ENCODE data around the gene MRC1. TPM values are rescaled to one million over a fixed set of nuclear protein-coding genes. Genes with fewer than 3 reads are reported as not detected.

The MRC1 gene
- 4.5 TPM for total RNA-seq

- peak; percentile 9 for DNase-seq
Measured at GRCh38 chr10:17808971-17809841, at the start of gene MRC1. TSS of gene MRC1 (plus strand) at chr10:17809348. CDS start at chr10:17809466, 118 bp downstream.

- DNase-seq: no peak
Measured at GRCh38 chr10:17764142-17764541, 45.0 kb upstream of the MRC1 start.

GRCh38 chr10:17765602-17766001 lies 43.5 kb upstream of the MRC1 start:
- no peak for DNase-seq

GRCh38 chr10:17766731-17767130 lies 42.4 kb upstream of the MRC1 start:
- DNase-seq: no peak

- DNase-seq: no peak
Measured at GRCh38 chr10:17768496-17768895, 40.7 kb upstream of the MRC1 start.

- DNase-seq: no peak
Measured at GRCh38 chr10:17768957-17769356, 40.2 kb upstream of the MRC1 start.

GRCh38 chr10:17771017-17771416 lies 38.1 kb upstream of the MRC1 start:
- no peak for DNase-seq

GRCh38 chr10:17779784-17780183 lies 29.4 kb upstream of the MRC1 start:
- DNase-seq: no peak

- no peak for DNase-seq
Measured at GRCh38 chr10:17780727-17781126, 28.4 kb upstream of the MRC1 start.

GRCh38 chr10:17781856-17782255 lies 27.3 kb upstream of the MRC1 start:
- no peak for DNase-seq

- no peak for DNase-seq
Measured at GRCh38 chr10:17782921-17783665, 26.1 kb upstream of the MRC1 start.

- DNase-seq: no peak
Measured at GRCh38 chr10:17783751-17784150, 25.4 kb upstream of the MRC1 start.

- DNase-seq: no peak
Measured at GRCh38 chr10:17784688-17785087, 24.5 kb upstream of the MRC1 start.

GRCh38 chr10:17785276-17785930 lies 23.7 kb upstream of the MRC1 start:
- no peak for DNase-seq

- DNase-seq: no peak
Measured at GRCh38 chr10:17787087-17787961, 21.8 kb upstream of the MRC1 start.

- DNase-seq: no peak
Measured at GRCh38 chr10:17788646-17789045, 20.5 kb upstream of the MRC1 start.

GRCh38 chr10:17789396-17789795 lies 19.8 kb upstream of the MRC1 start:
- DNase-seq: no peak

- no peak for DNase-seq
Measured at GRCh38 chr10:17790651-17791050, 18.5 kb upstream of the MRC1 start.

GRCh38 chr10:17792991-17793390 lies 16.2 kb upstream of the MRC1 start:
- no peak for DNase-seq

GRCh38 chr10:17793823-17794644 lies 15.1 kb upstream of the MRC1 start:
- DNase-seq: no peak

GRCh38 chr10:17795083-17795482 lies 14.1 kb upstream of the MRC1 start:
- no peak for DNase-seq
